Hepatocyte (in vitro differentiated cells): Measurements from ENCODE around the gene DGCR8. TPM values are rescaled to one million over a fixed set of nuclear protein-coding genes. Genes with fewer than 3 reads are reported as not detected.

ENCODE experiments used
- DNase-seq: peaks from one replicate; pipeline ENCODE4 v3.0.0-alpha.2; 2016; ENCODE audit warnings: low spot score
- H2AFZ ChIP-seq: fragments of 200-600 bp; sonication (generic); 2 replicates; pipeline ENCODE4 v1.6.0; 2016; ENCODE audit warnings: antibody characterized with exemption, mild to moderate bottlenecking
- H3K27ac ChIP-seq: fragments of 200-600 bp; sonication (generic); 2 replicates; pipeline ENCODE4 v1.5.1; 2016; ENCODE audit warnings: mild to moderate bottlenecking
- H3K27me3 ChIP-seq: fragments of 200-600 bp; sonication (generic); 2 replicates; pipeline ENCODE4 v1.6.1; 2016
- H3K36me3 ChIP-seq: fragments of 200-600 bp; sonication (generic); replicated peaks from 2 replicates; pipeline ENCODE4 v1.5.1; 2016; ENCODE audit warnings: low read depth; ENCODE audit not compliant: insufficient read depth
- H3K4me1 ChIP-seq: fragments of 200-600 bp; sonication (generic); 2 replicates; pipeline ENCODE4 v1.5.1; 2016; ENCODE audit warnings: mild to moderate bottlenecking, moderate library complexity; ENCODE audit not compliant: insufficient read depth
- H3K4me2 ChIP-seq: fragments of 200-600 bp; sonication (generic); 2 replicates; pipeline ENCODE4 v1.6.0; 2016
- H3K4me3 ChIP-seq: fragments of 200-600 bp; sonication (generic); 2 replicates; pipeline ENCODE4 v1.5.1; 2016; ENCODE audit warnings: mild to moderate bottlenecking
- H3K79me2 ChIP-seq: fragments of 200-600 bp; sonication (generic); 2 replicates; pipeline ENCODE4 v1.6.0; 2017; ENCODE audit warnings: mild to moderate bottlenecking
- H3K9me2 ChIP-seq: fragments of 200-600 bp; sonication (generic); replicated peaks from 2 replicates; pipeline ENCODE4 v1.6.0; 2017; ENCODE audit warnings: mild to moderate bottlenecking; ENCODE audit not compliant: insufficient read depth
- H3K9me3 ChIP-seq: fragments of 200-600 bp; sonication (generic); 2 replicates; pipeline ENCODE4 v1.5.1; 2016; ENCODE audit warnings: low read depth, mild to moderate bottlenecking
- H4K20me1 ChIP-seq: fragments of 200-600 bp; sonication (generic); 2 replicates; pipeline ENCODE4 v1.6.0; 2016; ENCODE audit warnings: mild to moderate bottlenecking; ENCODE audit not compliant: insufficient read depth, poor library complexity, severe bottlenecking
- EZH2 ChIP-seq: fragments of 200-600 bp; sonication (generic); IDR thresholded peaks from 2 replicates; pipeline ENCODE4 v1.6.1; 2016; ENCODE audit warnings: antibody characterized with exemption, mild to moderate bottlenecking, borderline replicate concordance
- EZH2phosphoT487 ChIP-seq: fragments of 200-600 bp; sonication (generic); IDR thresholded peaks from one replicate; pipeline ENCODE4 v1.6.1; 2018; ENCODE audit warnings: antibody characterized with exemption, mild to moderate bottlenecking, low read depth, moderate library complexity; ENCODE audit not compliant: unreplicated experiment, severe bottlenecking
- WGBS: methylation state at CpG from one replicate; pipeline ENCODE4 v1.1.6; 2016; ENCODE audit warnings: low lambda C conversion rate; ENCODE audit errors: missing lambda C conversion rate; 5-methylcytosine and 5-hydroxymethylcytosine counted together
- polyA plus RNA-seq: library from polyadenylated mRNA; unstranded; fragments of >200 nt; fragmentation: Nextera tagmentation; extraction: Ambion mirVana; gene quantifications from 2 replicates; pipeline ENCODE4 v1.2.1, GENCODE V29; 2016
- total RNA-seq: library from RNA; depleted of rRNA; stranded (reverse); fragments of >200 nt; gene quantifications from 2 replicates; pipeline ENCODE4 v1.2.3, GENCODE V29; 2014
- TF ChIP-seq, protein P1 (sequence below): fragments of 200-600 bp; sonication (generic); IDR thresholded peaks from 2 replicates; pipeline ENCODE4 v1.5.1; 2016; ENCODE audit warnings: antibody characterized with exemption, mild to moderate bottlenecking; ENCODE audit not compliant: poor library complexity

DGCR8 gene
- total and polyA plus RNA-seq, 2 experiments from 2014 or later: 10.8 to 18.3 TPM

DNA sequence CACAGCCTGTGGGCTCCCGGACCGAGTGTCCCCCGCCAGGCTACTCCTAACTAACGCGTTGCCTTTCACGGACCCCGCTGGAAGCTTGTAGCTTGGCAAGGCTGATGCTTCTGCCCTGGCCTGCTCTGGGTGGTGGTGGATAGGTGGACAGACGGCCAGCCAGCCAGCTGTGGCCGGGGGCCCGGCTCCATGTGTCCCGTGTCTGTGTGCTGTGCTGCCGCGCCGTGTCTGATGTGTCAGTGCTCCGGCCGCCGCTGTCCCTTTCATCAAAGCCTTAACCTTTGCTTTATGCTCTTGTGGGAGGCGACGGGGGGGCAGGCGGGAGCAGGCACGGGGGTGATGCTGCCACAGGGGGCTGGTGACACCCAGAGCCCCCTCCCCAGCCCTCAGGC is 65.8 kb downstream of the DGCR8 start:
- Histone ChIP-seq H3K9me3 (no peaks in the 10 kb centered on the region), H3K4me1 (no peaks in the 10 kb centered on the region), H3K9me2 (no peaks in the 10 kb centered on the region), H3K27me3 (no peaks in the 10 kb centered on the region), H3K4me2 (no peak overlapping the region), H3K79me2 (no peaks in the 10 kb centered on the region), H4K20me1 (no peaks in the 10 kb centered on the region), H2AFZ (no peak overlapping the region), H3K27ac (no peak overlapping the region), H3K4me3 (no peak overlapping the region), H3K36me3 (no peaks in the 10 kb centered on the region)
- DNase-seq: no peak
- 97% methylated on average over 17 of the region's 21 CpGs for WGBS
- TF ChIP-seq EZH2 (no peak), EZH2phosphoT487 (no peak)
- TF ChIP-seq, protein P1, sequence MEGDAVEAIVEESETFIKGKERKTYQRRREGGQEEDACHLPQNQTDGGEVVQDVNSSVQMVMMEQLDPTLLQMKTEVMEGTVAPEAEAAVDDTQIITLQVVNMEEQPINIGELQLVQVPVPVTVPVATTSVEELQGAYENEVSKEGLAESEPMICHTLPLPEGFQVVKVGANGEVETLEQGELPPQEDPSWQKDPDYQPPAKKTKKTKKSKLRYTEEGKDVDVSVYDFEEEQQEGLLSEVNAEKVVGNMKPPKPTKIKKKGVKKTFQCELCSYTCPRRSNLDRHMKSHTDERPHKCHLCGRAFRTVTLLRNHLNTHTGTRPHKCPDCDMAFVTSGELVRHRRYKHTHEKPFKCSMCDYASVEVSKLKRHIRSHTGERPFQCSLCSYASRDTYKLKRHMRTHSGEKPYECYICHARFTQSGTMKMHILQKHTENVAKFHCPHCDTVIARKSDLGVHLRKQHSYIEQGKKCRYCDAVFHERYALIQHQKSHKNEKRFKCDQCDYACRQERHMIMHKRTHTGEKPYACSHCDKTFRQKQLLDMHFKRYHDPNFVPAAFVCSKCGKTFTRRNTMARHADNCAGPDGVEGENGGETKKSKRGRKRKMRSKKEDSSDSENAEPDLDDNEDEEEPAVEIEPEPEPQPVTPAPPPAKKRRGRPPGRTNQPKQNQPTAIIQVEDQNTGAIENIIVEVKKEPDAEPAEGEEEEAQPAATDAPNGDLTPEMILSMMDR: no peak

DNA sequence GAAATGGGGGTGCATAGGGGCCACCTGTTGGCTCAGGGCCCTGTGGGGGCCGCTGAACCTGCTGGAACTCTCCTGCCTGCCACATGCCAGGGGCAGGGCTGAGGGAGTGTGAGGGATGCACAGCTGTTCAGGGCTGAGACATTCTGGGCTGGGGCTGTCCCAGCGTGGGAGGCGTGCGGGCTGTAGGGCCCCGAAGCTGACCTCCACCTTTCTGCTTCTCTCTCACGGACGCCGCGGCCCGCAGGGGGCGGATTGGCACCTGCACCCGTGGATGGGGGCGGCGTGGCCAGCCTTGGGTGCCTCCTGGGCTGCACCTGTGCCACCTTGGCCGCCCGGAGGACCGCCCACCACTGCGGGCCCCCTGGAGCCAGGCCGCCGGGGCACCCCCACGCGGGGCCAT is 66.7 kb downstream of the DGCR8 start:
- H2AFZ ChIP-seq: no peak overlapping the region
- H3K79me2 ChIP-seq: no peaks in the 10 kb centered on the region
- no peaks in the 10 kb centered on the region for H3K36me3 ChIP-seq
- no peaks in the 10 kb centered on the region for H3K9me2 ChIP-seq
- H3K27ac ChIP-seq: no peak overlapping the region
- WGBS: 90% methylated on average over 13 of the region's 22 CpGs
- H4K20me1 ChIP-seq: no peaks in the 10 kb centered on the region
- no peak for DNase-seq
- no peaks in the 10 kb centered on the region for H3K9me3 ChIP-seq
- H3K4me1 ChIP-seq: no peaks in the 10 kb centered on the region
- H3K27me3 ChIP-seq: no peaks in the 10 kb centered on the region
- no peak overlapping the region for H3K4me3 ChIP-seq
- TF ChIP-seq, protein P1: no peak
- TF ChIP-seq EZH2 (no peak), EZH2phosphoT487 (no peak)
- no peak overlapping the region for H3K4me2 ChIP-seq

GRCh38 chr22:20147237-20147988 is 67.4 kb downstream of the DGCR8 start:
- H3K27ac ChIP-seq: no peak overlapping the region
- no peak overlapping the region for H3K4me3 ChIP-seq
- H4K20me1 ChIP-seq: no peaks in the 10 kb centered on the region
- no peak overlapping the region for H2AFZ ChIP-seq
- H3K36me3 ChIP-seq: no peaks in the 10 kb centered on the region
- no peaks in the 10 kb centered on the region for H3K9me3 ChIP-seq
- no peak for DNase-seq
- H3K4me2 ChIP-seq: no peak overlapping the region
- no peaks in the 10 kb centered on the region for H3K9me2 ChIP-seq
- no peaks in the 10 kb centered on the region for H3K4me1 ChIP-seq
- TF ChIP-seq EZH2phosphoT487 (no peak), EZH2 (no peak)
- TF ChIP-seq, protein P1: no peak
- no peaks in the 10 kb centered on the region for H3K27me3 ChIP-seq
- 82% methylated on average over 13 of the region's 14 CpGs for WGBS
- no peaks in the 10 kb centered on the region for H3K79me2 ChIP-seq
